ENCODE results near the gene MARK3.

DNA sequence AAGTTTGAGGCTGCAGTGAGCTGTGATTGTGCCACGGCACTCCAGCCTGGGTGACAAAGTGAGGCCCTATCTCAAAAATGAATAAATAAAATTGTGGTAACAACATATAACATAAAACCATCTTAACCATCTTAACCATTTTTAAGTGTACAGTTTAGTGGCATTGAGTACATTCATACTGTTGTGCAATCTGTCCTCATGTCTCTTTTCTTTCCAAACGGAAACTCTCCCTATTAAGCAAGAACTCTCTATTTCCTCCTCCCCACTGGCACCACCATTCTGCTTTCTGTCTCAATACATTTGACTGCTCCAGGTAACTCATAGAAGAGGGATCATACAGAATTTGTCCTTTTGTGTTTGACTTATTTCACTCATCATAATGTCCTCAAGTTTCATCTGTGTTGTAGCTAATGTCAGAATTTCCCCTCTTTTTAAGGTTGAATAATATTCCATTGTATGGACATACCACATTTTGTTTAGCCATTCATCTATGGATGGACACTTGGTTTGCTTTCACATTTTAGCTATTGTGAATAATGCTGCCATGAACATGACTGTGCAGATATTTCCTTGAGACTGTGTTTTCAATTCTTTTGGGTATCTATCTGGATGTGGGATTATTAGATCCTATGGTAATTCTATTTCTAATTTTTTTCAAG is 4.4 kb upstream of the MARK3 start:
- no peak for TF ChIP-seq EZH2 (IDR thresholded peaks at IDR 0.05; ENCODE audit: borderline replicate concordance, insufficient read depth, low read depth, low read length, poor library complexity, severe bottlenecking)
- TF ChIP-seq, protein P1, sequence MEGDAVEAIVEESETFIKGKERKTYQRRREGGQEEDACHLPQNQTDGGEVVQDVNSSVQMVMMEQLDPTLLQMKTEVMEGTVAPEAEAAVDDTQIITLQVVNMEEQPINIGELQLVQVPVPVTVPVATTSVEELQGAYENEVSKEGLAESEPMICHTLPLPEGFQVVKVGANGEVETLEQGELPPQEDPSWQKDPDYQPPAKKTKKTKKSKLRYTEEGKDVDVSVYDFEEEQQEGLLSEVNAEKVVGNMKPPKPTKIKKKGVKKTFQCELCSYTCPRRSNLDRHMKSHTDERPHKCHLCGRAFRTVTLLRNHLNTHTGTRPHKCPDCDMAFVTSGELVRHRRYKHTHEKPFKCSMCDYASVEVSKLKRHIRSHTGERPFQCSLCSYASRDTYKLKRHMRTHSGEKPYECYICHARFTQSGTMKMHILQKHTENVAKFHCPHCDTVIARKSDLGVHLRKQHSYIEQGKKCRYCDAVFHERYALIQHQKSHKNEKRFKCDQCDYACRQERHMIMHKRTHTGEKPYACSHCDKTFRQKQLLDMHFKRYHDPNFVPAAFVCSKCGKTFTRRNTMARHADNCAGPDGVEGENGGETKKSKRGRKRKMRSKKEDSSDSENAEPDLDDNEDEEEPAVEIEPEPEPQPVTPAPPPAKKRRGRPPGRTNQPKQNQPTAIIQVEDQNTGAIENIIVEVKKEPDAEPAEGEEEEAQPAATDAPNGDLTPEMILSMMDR (IDR thresholded peaks at IDR 0.05), result no peak

Data from B cell (primary cell).